PC-3 (cell line): ENCODE measurements around the gene CACNB3. TPM values are rescaled to one million over a fixed set of nuclear protein-coding genes. Genes with fewer than 3 reads are reported as not detected.

ENCODE experiments used
- ATAC-seq: fragments of 200-7000 bp; cut with Tn5 transposase; 2 replicates; pipeline ENCODE4 v1.9.1; 2020; ENCODE audit warnings: mild to moderate bottlenecking, moderate library complexity
- BruUV-seq: library from RNA; stranded (reverse); fragments of 400-500 nt; replicated peaks from 2 replicates; lab custom pipeline; 2021; lab: Mats Ljungman, UMichigan
- CTCF ChIA-PET: fragments of 300-600 bp; sonication (Branson Sonifier 250); formaldehyde crosslinking; loops from one replicate; lab custom pipeline; 2022; ENCODE audit warnings: antibody characterized with exemption; lab: Charles Lee
- POLR2A ChIA-PET: fragments of 300-600 bp; sonication (Branson Sonifier 250); formaldehyde crosslinking; loops from one replicate; lab custom pipeline; 2022; ENCODE audit warnings: antibody characterized with exemption; ENCODE audit not compliant: unreplicated experiment; lab: Charles Lee
- DNase-seq: peaks from one replicate; pipeline ENCODE4 v3.0.0-alpha.2; 2015
- H2AFZ ChIP-seq: fragments of 300-600 bp; sonication (generic); 2 replicates; pipeline ENCODE4 v1.6.0; 2016; ENCODE audit warnings: antibody characterized with exemption, low read length
- H3F3A ChIP-seq: fragments of 300-600 bp; sonication (generic); one replicate; pipeline ENCODE4 v1.6.0; 2017; ENCODE audit warnings: antibody characterized with exemption, low read length, control low read depth, mild to moderate bottlenecking; ENCODE audit not compliant: unreplicated experiment
- H3K27ac ChIP-seq: fragments of 300-600 bp; sonication (generic); 2 replicates; pipeline ENCODE4 v1.5.1; 2016; ENCODE audit warnings: mild to moderate bottlenecking, low read length
- H3K27me3 ChIP-seq: fragments of 300-600 bp; sonication (generic); 2 replicates; pipeline ENCODE4 v1.6.1; 2016; ENCODE audit warnings: low read length, mixed read lengths
- H3K36me3 ChIP-seq: fragments of 300-600 bp; sonication (generic); 2 replicates; pipeline ENCODE4 v1.6.1; 2016; ENCODE audit warnings: low read depth, mixed run types, low read length, mixed read lengths
- H3K4me1 ChIP-seq: fragments of 300-600 bp; sonication (generic); 2 replicates; pipeline ENCODE4 v1.5.1; 2016; ENCODE audit warnings: low read length; ENCODE audit not compliant: insufficient read depth
- H3K4me2 ChIP-seq: fragments of 300-600 bp; sonication (generic); 2 replicates; pipeline ENCODE4 v1.6.0; 2016; ENCODE audit warnings: low read length
- H3K4me3 ChIP-seq: fragments of 300-600 bp; sonication (generic); 2 replicates; pipeline ENCODE4 v1.5.1; 2016; ENCODE audit warnings: mild to moderate bottlenecking, low read length, mixed read lengths
- H3K79me2 ChIP-seq: fragments of 300-600 bp; sonication (generic); 2 replicates; pipeline ENCODE4 v1.6.1; 2017; ENCODE audit warnings: low read length, mixed read lengths
- H3K9ac ChIP-seq: fragments of 300-600 bp; sonication (generic); 2 replicates; pipeline ENCODE4 v1.6.0; 2016; ENCODE audit warnings: mild to moderate bottlenecking, low read length
- H3K9me2 ChIP-seq: fragments of 300-600 bp; sonication (generic); replicated peaks from 2 replicates; pipeline ENCODE4 v1.6.1; 2016; ENCODE audit warnings: mixed run types, low read length, mixed read lengths
- H3K9me3 ChIP-seq: fragments of 300-600 bp; sonication (generic); 2 replicates; pipeline ENCODE4 v1.6.1; 2016; ENCODE audit warnings: low read length, mixed read lengths
- H4K20me1 ChIP-seq: fragments of 300-600 bp; sonication (generic); 2 replicates; pipeline ENCODE4 v1.6.1; 2016; ENCODE audit warnings: low read length, mixed read lengths
- EZH2 ChIP-seq: fragments of 300-600 bp; sonication (generic); IDR thresholded peaks from one replicate; pipeline ENCODE4 v1.6.1; 2017; ENCODE audit warnings: antibody characterized with exemption, mild to moderate bottlenecking, low read length; ENCODE audit not compliant: unreplicated experiment
- EZH2phosphoT487 ChIP-seq: fragments of 300-600 bp; sonication (generic); IDR thresholded peaks from 2 replicates; pipeline ENCODE4 v1.6.1; 2018; ENCODE audit warnings: mild to moderate bottlenecking, antibody characterized with exemption, low read length, borderline replicate concordance
- intact Hi-C: fragments of 100-400 bp; cut with micrococcal nuclease; formaldehyde crosslinking; loops from 2 replicates; pipeline ENCODE4 v1.9.0; 2023
- microRNA-seq: library from miRNA; unstranded; fragments of <30 nt; microRNA quantifications from one replicate; pipeline ENCODE4 v1.1.0, GENCODE V29; 2020; ENCODE audit not compliant: unreplicated experiment
- total RNA-seq: library from RNA; depleted of rRNA; stranded (reverse); fragments of >200 nt; gene quantifications from 2 replicates; pipeline ENCODE4 v1.2.3, GENCODE V29; 2014; rRNA removed

CACNB3 gene
- total RNA-seq, 1 experiment from 2014 or later, result 21.4 TPM

- Histone ChIP-seq H3K4me3 (no peak overlapping the region), H3K27ac (no peak overlapping the region), H3K79me2 (no peaks in the 10 kb centered on the region), H3K4me2 (no peak overlapping the region), H3K9me3 (no peaks in the 10 kb centered on the region), H3K27me3 (no peaks in the 10 kb centered on the region), H3K4me1 (no peaks in the 10 kb centered on the region), H3K36me3 (no peaks in the 10 kb centered on the region), H3K9ac (no peak overlapping the region), H3K9me2 (no peaks in the 10 kb centered on the region), H4K20me1 (no peaks in the 10 kb centered on the region), H2AFZ (no peak overlapping the region), H3F3A (no peaks in the 10 kb centered on the region)
- ChIA-PET CTCF (no interaction called here), POLR2A (no interaction called here)
- no peak for ATAC-seq
- DNase-seq, result no peak
- TF ChIP-seq EZH2, result no peak
- TF ChIP-seq EZH2phosphoT487, result no peak
- intact Hi-C loops, result no loop called here
- no TSS peak for BruUV-seq
These were observed 57.7 kb downstream of the CACNB3 start for GRCh38 chr12:48875944-48876515.

Small RNA genes lying within 50 kb of the gene (microRNA-seq; reads per million reads assigned to microRNA genes)
- gene MIR4701, result not detected

Other genes starting within 250 kb of the CACNB3 start
- not detected in 2 replicates for gene LALBA, start 248.4 kb upstream of the CACNB3 start, total RNA-seq
- 33.3 and 33.4 TPM in 2 replicates for gene KANSL2, start 136.3 kb upstream of the CACNB3 start, total RNA-seq
- 15.1 and 20.7 TPM in 2 replicates for gene CCNT1, start 101.8 kb upstream of the CACNB3 start, total RNA-seq
- 19.0 and 24.4 TPM in 2 replicates for gene ADCY6, start 29.4 kb upstream of the CACNB3 start, total RNA-seq
- gene DDX23, start 33.7 kb downstream of the CACNB3 start, total RNA-seq, result 102 and 105 TPM in 2 replicates
- gene RND1, start 47.4 kb downstream of the CACNB3 start, total RNA-seq, result 7.6 and 8.3 TPM in 2 replicates
- 9.7 and 16.4 TPM in 2 replicates for gene FKBP11, start 107.0 kb downstream of the CACNB3 start, total RNA-seq
- 85.5 and 93.0 TPM in 2 replicates for gene ARF3, start 139.0 kb downstream of the CACNB3 start, total RNA-seq
- 3.7 and 7.4 TPM in 2 replicates for gene WNT10B, start 153.2 kb downstream of the CACNB3 start, total RNA-seq
- not detected in 2 replicates for gene WNT1, start 159.8 kb downstream of the CACNB3 start, total RNA-seq
- gene DDN, start 180.9 kb downstream of the CACNB3 start, total RNA-seq, result 3.5 and 5.6 TPM in 2 replicates
- 62.1 and 66.5 TPM in 2 replicates for gene PRKAG1, start 200.3 kb downstream of the CACNB3 start, total RNA-seq
- gene KMT2D, start 242.3 kb downstream of the CACNB3 start, total RNA-seq, result 41.9 and 51.7 TPM in 2 replicates